Mesendoderm (in vitro differentiated cells): ENCODE data around the gene ARRDC1.
A peak's percentile ranks its signal among the peaks of the same experiment; 100 is the strongest.

ENCODE experiments used
- DNase-seq: peaks from one replicate; pipeline ENCODE4 v3.0.0; 2013
- H2AK5ac ChIP-seq: 2 replicates; pipeline ENCODE4 v1.6.1; 2013; ENCODE audit warnings: low read length, inconsistent platforms
- H2BK120ac ChIP-seq: 2 replicates; pipeline ENCODE4 v1.6.1; 2013; ENCODE audit warnings: low read depth, mild to moderate bottlenecking, low read length, moderate library complexity, mixed read lengths
- H2BK15ac ChIP-seq: replicated peaks from 2 replicates; pipeline ENCODE4 v1.6.1; 2013; ENCODE audit warnings: low read depth, mild to moderate bottlenecking, moderate library complexity
- H2BK5ac ChIP-seq: 2 replicates; pipeline ENCODE4 v1.6.1; 2013; ENCODE audit warnings: low read length, inconsistent platforms
- H3K18ac ChIP-seq: 2 replicates; pipeline ENCODE4 v1.6.1; 2013; ENCODE audit warnings: mild to moderate bottlenecking, low read length, mixed read lengths
- H3K23ac ChIP-seq: one replicate; pipeline ENCODE4 v1.6.1; 2013; ENCODE audit warnings: low read length
- H3K27ac ChIP-seq: 2 replicates; pipeline ENCODE4 v1.5.1; 2013; ENCODE audit warnings: low read depth, mild to moderate bottlenecking, inconsistent platforms, low read length, moderate library complexity
- H3K27me3 ChIP-seq: 2 replicates; pipeline ENCODE4 v1.6.1; 2013; ENCODE audit warnings: low read length, control low read depth, mild to moderate bottlenecking, inconsistent platforms; ENCODE audit not compliant: insufficient read depth, poor library complexity
- H3K36me3 ChIP-seq: 2 replicates; pipeline ENCODE4 v1.6.1; 2013; ENCODE audit warnings: low read length, inconsistent platforms; ENCODE audit not compliant: control insufficient read depth, insufficient read depth
- H3K4ac ChIP-seq: one replicate; pipeline ENCODE4 v1.6.1; 2013; ENCODE audit warnings: low read depth, mild to moderate bottlenecking, low read length, moderate library complexity
- H3K4me1 ChIP-seq: 2 replicates; pipeline ENCODE4 v1.6.1; 2013; ENCODE audit warnings: low read depth, low read length, inconsistent platforms; ENCODE audit not compliant: control insufficient read depth
- H3K4me2 ChIP-seq: 2 replicates; pipeline ENCODE4 v1.6.1; 2013; ENCODE audit warnings: low read length
- H3K4me3 ChIP-seq: 2 replicates; pipeline ENCODE4 v1.5.1; 2013; ENCODE audit warnings: mild to moderate bottlenecking, low read length
- H3K56ac ChIP-seq: one replicate; pipeline ENCODE4 v1.6.1; 2013; ENCODE audit warnings: low read length
- H3K79me1 ChIP-seq: 2 replicates; pipeline ENCODE4 v1.6.1; 2013; ENCODE audit warnings: low read length, inconsistent platforms
- H3K79me2 ChIP-seq: 2 replicates; pipeline ENCODE4 v1.6.1; 2013; ENCODE audit warnings: mild to moderate bottlenecking, low read length; ENCODE audit not compliant: control insufficient read depth, insufficient read depth
- H3K9ac ChIP-seq: 2 replicates; pipeline ENCODE4 v1.6.1; 2013; ENCODE audit warnings: low read length, inconsistent platforms
- H4K5ac ChIP-seq: one replicate; pipeline ENCODE4 v1.6.1; 2013; ENCODE audit warnings: low read length
- H4K8ac ChIP-seq: one replicate; pipeline ENCODE4 v1.6.1; 2013; ENCODE audit warnings: low read depth, mild to moderate bottlenecking, control low read depth, low read length, moderate library complexity
- WGBS: extraction: QIAGEN DNeasy Blood & Tissue Kit; methylation state at CpG from one replicate; pipeline ENCODE4 v1.1.7; 2013; ENCODE audit warnings: low lambda C conversion rate, missing lambda C conversion rate; ENCODE audit not compliant: insufficient coverage; ENCODE audit errors: extremely low coverage; 5-methylcytosine and 5-hydroxymethylcytosine counted together

Gene ARRDC1

GRCh38 chr9:137618105-137619067, 12.9 kb downstream of the ARRDC1 start, which contains the start of gene EHMT1:
EHMT1 (plus strand) TSS chr9:137619005; CDS start chr9:137619029, 24 bp downstream.
- H2BK5ac ChIP-seq = peak within 1 kb of the TSS; percentile 76
- H3K56ac ChIP-seq = peak within 1 kb of the TSS; percentile 97
- H3K9ac ChIP-seq = peak within 1 kb of the TSS; percentile 98
- peak within 1 kb of the TSS; percentile 32 for H2BK120ac ChIP-seq
- DNase-seq = peak; percentile 87
- H3K79me2 ChIP-seq = peaks cover 52% of the 10 kb centered on the region
- H4K8ac ChIP-seq = no peak within 1 kb of the TSS
- H2BK15ac ChIP-seq = no peak within 1 kb of the TSS
- H3K4me3 ChIP-seq = peak within 1 kb of the TSS; percentile 97
- peak within 1 kb of the TSS; percentile 100 for H3K4me2 ChIP-seq
- no peak within 1 kb of the TSS for H4K5ac ChIP-seq
- H3K18ac ChIP-seq = peak within 1 kb of the TSS; percentile 88
- H3K4ac ChIP-seq = peak within 1 kb of the TSS; percentile 63
- no peak within 1 kb of the TSS for H3K23ac ChIP-seq
- H3K27me3 ChIP-seq = no peaks in the 10 kb centered on the region
- WGBS = no CpG with 5 or more reads among the region's 94 CpGs
- H2AK5ac ChIP-seq = peak within 1 kb of the TSS; percentile 65
- peaks cover 18% of the 10 kb centered on the region for H3K79me1 ChIP-seq
- H3K27ac ChIP-seq = peak within 1 kb of the TSS; percentile 68
- H3K4me1 ChIP-seq = peaks cover 7% of the 10 kb centered on the region
- peaks cover 6% of the 10 kb centered on the region for H3K36me3 ChIP-seq

- WGBS = no CpG with 5 or more reads among the region's 58 CpGs
- Histone ChIP-seq H2BK120ac (peak overlapping the region; percentile 32), H3K4me2 (peak overlapping the region; percentile 100), H3K27ac (peak overlapping the region; percentile 68), H3K56ac (peak overlapping the region; percentile 87), H3K4ac (peak overlapping the region; percentile 63), H2BK15ac (no peak overlapping the region), H3K23ac (no peak overlapping the region), H3K9ac (peak overlapping the region; percentile 83), H3K4me3 (peak overlapping the region; percentile 88), H3K18ac (peak overlapping the region; percentile 88), H2AK5ac (peak overlapping the region; percentile 58), H2BK5ac (no peak overlapping the region), H3K4me1 (peaks cover 7% of the 10 kb centered on the region), H4K5ac (no peak overlapping the region), H3K79me2 (peaks cover 61% of the 10 kb centered on the region), H3K79me1 (peaks cover 18% of the 10 kb centered on the region), H3K36me3 (peaks cover 6% of the 10 kb centered on the region), H3K27me3 (no peaks in the 10 kb centered on the region), H4K8ac (no peak overlapping the region)
- DNase-seq = peak; percentile 45
These were observed 14.0 kb downstream of the ARRDC1 start for GRCh38 chr9:137619240-137620047.

- no peak overlapping the region for H4K5ac ChIP-seq
- H3K4me1 ChIP-seq = peaks cover 7% of the 10 kb centered on the region
- no peaks in the 10 kb centered on the region for H3K27me3 ChIP-seq
- peak overlapping the region; percentile 87 for H3K56ac ChIP-seq
- DNase-seq = no peak
- peaks cover 18% of the 10 kb centered on the region for H3K79me1 ChIP-seq
- no peak overlapping the region for H2AK5ac ChIP-seq
- H3K4me3 ChIP-seq = peak overlapping the region; percentile 88
- H2BK15ac ChIP-seq = no peak overlapping the region
- peak overlapping the region; percentile 100 for H3K4me2 ChIP-seq
- no peak overlapping the region for H3K4ac ChIP-seq
- no peak overlapping the region for H4K8ac ChIP-seq
- no peak overlapping the region for H3K23ac ChIP-seq
- WGBS = no CpG with 5 or more reads among the region's 4 CpGs
- peak overlapping the region; percentile 83 for H3K9ac ChIP-seq
- no peak overlapping the region for H3K27ac ChIP-seq
- no peak overlapping the region for H3K18ac ChIP-seq
- H2BK5ac ChIP-seq = no peak overlapping the region
- no peak overlapping the region for H2BK120ac ChIP-seq
- peaks cover 6% of the 10 kb centered on the region for H3K36me3 ChIP-seq
- peaks cover 67% of the 10 kb centered on the region for H3K79me2 ChIP-seq
These were observed 14.5 kb downstream of the ARRDC1 start for GRCh38 chr9:137620048-137620405.

GRCh38 chr9:137620581-137620980, 15.1 kb downstream of the ARRDC1 start:
- no peak overlapping the region for H2BK15ac ChIP-seq
- peak overlapping the region; percentile 20 for H3K4me2 ChIP-seq
- WGBS = no CpG with 5 or more reads among the region's 7 CpGs
- H3K4me1 ChIP-seq = peaks cover 7% of the 10 kb centered on the region
- peak overlapping the region; percentile 32 for H3K9ac ChIP-seq
- H2BK120ac ChIP-seq = no peak overlapping the region
- DNase-seq = no peak
- H3K56ac ChIP-seq = peak overlapping the region; percentile 60
- H3K36me3 ChIP-seq = peaks cover 6% of the 10 kb centered on the region
- H4K5ac ChIP-seq = no peak overlapping the region
- no peak overlapping the region for H3K4ac ChIP-seq
- H3K23ac ChIP-seq = no peak overlapping the region
- peaks cover 72% of the 10 kb centered on the region for H3K79me2 ChIP-seq
- H3K27me3 ChIP-seq = no peaks in the 10 kb centered on the region
- no peak overlapping the region for H2AK5ac ChIP-seq
- H3K18ac ChIP-seq = no peak overlapping the region
- H3K4me3 ChIP-seq = no peak overlapping the region
- no peak overlapping the region for H2BK5ac ChIP-seq
- no peak overlapping the region for H4K8ac ChIP-seq
- no peak overlapping the region for H3K27ac ChIP-seq
- H3K79me1 ChIP-seq = peaks cover 18% of the 10 kb centered on the region

- H3K79me1 ChIP-seq = peaks cover 17% of the 10 kb centered on the region
- H4K5ac ChIP-seq = no peak overlapping the region
- no peaks in the 10 kb centered on the region for H3K27me3 ChIP-seq
- no CpG with 5 or more reads among the region's 6 CpGs for WGBS
- no peak overlapping the region for H2BK15ac ChIP-seq
- no peak overlapping the region for H2AK5ac ChIP-seq
- H3K56ac ChIP-seq = no peak overlapping the region
- DNase-seq = no peak
- no peak overlapping the region for H3K18ac ChIP-seq
- H3K79me2 ChIP-seq = peaks cover 73% of the 10 kb centered on the region
- no peak overlapping the region for H3K27ac ChIP-seq
- H3K4me3 ChIP-seq = no peak overlapping the region
- peaks cover 7% of the 10 kb centered on the region for H3K4me1 ChIP-seq
- no peak overlapping the region for H3K4ac ChIP-seq
- H3K36me3 ChIP-seq = peaks cover 6% of the 10 kb centered on the region
- H3K4me2 ChIP-seq = no peak overlapping the region
- no peak overlapping the region for H2BK120ac ChIP-seq
- no peak overlapping the region for H4K8ac ChIP-seq
- no peak overlapping the region for H3K9ac ChIP-seq
- no peak overlapping the region for H2BK5ac ChIP-seq
- no peak overlapping the region for H3K23ac ChIP-seq
These were observed 15.8 kb downstream of the ARRDC1 start for GRCh38 chr9:137621131-137621757.
